ENCODE measurements around the gene C1orf146.

DNA sequence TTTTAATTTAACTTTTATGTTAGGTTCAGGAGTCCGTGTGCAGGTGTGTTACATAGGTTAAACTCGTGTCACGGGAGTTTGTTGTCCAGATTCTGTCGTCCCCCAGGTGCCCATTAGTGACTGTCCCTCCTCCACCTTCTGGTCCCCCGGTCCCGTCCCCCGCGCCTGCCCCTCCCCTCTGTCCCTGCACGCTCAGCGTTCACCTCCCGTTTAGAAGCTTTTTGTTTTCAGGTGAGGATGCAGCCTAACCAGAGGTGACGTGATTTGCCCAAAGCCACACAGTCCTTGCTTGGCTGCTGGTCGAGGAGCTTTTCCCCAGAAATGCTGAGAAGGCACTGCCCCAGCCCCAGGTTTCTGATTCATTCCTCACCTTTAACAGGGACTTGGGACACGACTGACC is 844 bp downstream of the C1orf146 start:
- no peak for TF ChIP-seq POLR2A (IDR thresholded peaks at IDR 0.05)
- TF ChIP-seq, protein P1, sequence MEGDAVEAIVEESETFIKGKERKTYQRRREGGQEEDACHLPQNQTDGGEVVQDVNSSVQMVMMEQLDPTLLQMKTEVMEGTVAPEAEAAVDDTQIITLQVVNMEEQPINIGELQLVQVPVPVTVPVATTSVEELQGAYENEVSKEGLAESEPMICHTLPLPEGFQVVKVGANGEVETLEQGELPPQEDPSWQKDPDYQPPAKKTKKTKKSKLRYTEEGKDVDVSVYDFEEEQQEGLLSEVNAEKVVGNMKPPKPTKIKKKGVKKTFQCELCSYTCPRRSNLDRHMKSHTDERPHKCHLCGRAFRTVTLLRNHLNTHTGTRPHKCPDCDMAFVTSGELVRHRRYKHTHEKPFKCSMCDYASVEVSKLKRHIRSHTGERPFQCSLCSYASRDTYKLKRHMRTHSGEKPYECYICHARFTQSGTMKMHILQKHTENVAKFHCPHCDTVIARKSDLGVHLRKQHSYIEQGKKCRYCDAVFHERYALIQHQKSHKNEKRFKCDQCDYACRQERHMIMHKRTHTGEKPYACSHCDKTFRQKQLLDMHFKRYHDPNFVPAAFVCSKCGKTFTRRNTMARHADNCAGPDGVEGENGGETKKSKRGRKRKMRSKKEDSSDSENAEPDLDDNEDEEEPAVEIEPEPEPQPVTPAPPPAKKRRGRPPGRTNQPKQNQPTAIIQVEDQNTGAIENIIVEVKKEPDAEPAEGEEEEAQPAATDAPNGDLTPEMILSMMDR (IDR thresholded peaks at IDR 0.05) = no peak
